Prostate gland (tissue), 2 donors: ENCODE measurements around the gene TJAP1.

ENCODE experiments used
- CTCF ChIP-seq, 4 experiments: fragments of 200-600 bp in 2 of 4; fragments of 450-650 bp in 2 of 4; sonication (generic) in 2 of 4; IDR thresholded peaks; 1 replicate in 3 of 4; 2 replicates in 1 of 4; pipeline ENCODE4 v1.5.1; 2016 to 2019; ENCODE audit warnings: antibody characterized with exemption in 4 of 4, mild to moderate bottlenecking in 2 of 4, moderate library complexity in 2 of 4
- POLR2A ChIP-seq: fragments of 450-650 bp; IDR thresholded peaks from one replicate; pipeline ENCODE4 v1.6.1; 2016; ENCODE audit warnings: antibody characterized with exemption, mild to moderate bottlenecking
- POLR2AphosphoS5 ChIP-seq: sonication (generic); formaldehyde crosslinking; IDR thresholded peaks from one replicate; pipeline ENCODE4 v1.6.1; 2017; ENCODE audit warnings: antibody characterized with exemption

- no peak for TF ChIP-seq CTCF (IDR thresholded peaks at IDR 0.05)
- no peak for TF ChIP-seq POLR2A
- TF ChIP-seq POLR2AphosphoS5: no peak
These were observed 43.1 kb upstream of the TJAP1 start for GRCh38 chr6:43434001-43434840.
